GM12875 (cell line): ENCODE data around the gene MDC1.

Experiments used
- H3K4me3 ChIP-seq: one replicate; pipeline ENCODE4 v1.5.1; 2011; ENCODE audit warnings: low read depth, low read length, control low read depth
- TF ChIP-seq, protein P1 (sequence below): IDR thresholded peaks from 2 replicates; pipeline ENCODE4 v1.5.1; 2011; ENCODE audit warnings: low read depth, mild to moderate bottlenecking, control low read depth, inconsistent platforms, low read length, moderate library complexity, borderline replicate concordance; ENCODE audit not compliant: insufficient read depth

The MDC1 gene

DNA sequence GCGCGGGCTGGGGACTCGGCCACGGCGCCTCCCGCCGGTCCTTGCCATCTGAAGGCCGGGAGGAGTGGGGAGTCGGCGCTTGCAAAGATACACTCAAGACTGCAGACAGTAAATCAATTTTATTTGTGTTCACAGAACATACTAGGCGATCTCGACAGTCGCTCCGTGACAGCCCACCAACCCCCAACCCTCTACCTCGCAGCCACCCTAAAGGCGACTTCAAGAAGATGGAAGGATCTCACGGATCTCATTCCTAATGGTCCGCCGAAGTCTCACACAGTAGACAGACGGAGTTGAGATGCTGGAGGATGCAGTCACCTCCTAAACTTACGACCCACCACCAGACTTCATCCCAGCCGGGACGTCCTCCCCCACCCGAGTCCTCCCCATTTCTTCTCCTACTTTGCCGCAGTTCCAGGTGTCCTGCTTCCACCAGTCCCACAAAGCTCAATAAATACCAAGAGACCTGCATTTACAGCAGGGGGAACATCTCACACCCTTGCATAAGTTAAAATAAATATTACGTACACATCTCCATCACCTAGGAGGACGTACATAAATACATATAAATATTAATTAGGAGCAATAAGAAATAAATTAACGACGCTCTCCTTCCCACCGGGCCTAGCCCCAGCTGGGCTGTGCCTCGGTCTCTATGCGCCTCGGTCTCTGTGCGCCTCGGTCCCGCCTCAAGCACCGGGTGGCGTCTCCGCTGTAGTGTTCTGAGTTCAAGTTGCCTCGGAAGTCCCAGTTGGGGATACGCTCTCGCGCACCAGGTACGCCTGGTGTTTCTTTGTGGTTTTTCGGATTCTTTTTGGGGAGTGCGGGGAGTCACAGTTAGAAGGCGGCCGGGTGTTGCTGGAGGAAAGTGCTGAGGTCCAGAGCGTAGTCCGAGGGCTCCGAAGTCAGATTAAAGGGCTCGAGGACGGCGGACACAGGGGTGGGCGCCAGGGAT, 26.3 kb upstream of the MDC1 start:
- TF ChIP-seq, protein P1, sequence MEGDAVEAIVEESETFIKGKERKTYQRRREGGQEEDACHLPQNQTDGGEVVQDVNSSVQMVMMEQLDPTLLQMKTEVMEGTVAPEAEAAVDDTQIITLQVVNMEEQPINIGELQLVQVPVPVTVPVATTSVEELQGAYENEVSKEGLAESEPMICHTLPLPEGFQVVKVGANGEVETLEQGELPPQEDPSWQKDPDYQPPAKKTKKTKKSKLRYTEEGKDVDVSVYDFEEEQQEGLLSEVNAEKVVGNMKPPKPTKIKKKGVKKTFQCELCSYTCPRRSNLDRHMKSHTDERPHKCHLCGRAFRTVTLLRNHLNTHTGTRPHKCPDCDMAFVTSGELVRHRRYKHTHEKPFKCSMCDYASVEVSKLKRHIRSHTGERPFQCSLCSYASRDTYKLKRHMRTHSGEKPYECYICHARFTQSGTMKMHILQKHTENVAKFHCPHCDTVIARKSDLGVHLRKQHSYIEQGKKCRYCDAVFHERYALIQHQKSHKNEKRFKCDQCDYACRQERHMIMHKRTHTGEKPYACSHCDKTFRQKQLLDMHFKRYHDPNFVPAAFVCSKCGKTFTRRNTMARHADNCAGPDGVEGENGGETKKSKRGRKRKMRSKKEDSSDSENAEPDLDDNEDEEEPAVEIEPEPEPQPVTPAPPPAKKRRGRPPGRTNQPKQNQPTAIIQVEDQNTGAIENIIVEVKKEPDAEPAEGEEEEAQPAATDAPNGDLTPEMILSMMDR: no peak
- H3K4me3 ChIP-seq: peak overlapping the region; percentile 60

DNA sequence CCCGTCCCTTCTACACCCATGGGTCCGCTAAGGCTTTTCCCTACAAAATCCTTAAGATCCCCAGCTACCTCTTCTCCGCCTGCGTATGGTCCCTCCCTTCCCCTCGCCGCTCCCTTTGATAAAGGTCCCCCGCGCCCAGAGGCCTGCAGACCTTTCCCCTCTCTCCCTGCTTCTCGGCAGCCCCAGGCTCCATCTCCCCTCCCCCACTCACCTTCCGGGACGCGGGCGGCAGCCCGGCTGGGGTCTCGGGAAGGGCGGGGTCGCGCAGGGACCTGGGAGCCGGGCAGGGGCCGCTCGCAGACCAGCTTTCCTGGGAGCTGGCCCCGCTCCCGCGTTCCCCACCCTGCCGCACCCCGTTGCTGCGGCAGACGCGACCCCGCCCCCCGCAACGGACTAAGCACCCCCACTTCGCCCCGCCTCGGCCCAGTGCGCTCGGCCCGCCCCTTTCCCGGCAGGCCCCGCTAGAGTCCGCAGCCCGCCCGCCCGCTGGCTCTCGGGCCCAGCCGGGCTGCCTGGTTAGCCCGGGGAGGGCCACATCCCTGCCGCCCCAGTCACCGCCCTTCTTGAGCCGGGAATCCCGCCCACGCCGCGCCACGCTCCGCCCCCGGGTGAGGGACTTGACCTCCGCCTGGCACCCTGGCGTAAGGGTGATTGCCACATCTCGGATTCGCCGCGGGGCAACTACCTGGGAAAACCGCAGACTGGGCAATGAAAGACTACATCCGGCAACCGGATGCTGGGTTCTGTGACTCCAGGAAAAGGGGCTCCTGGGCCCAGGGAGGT, 25.4 kb upstream of the MDC1 start, which contains the start of gene FLOT1:
TSS of gene FLOT1 (minus strand) at position 372 of the 783 bp plus-strand sequence. CDS start 498 bp downstream, outside the sequence.
- peak within 1 kb of the TSS; percentile 60 for H3K4me3 ChIP-seq
- TF ChIP-seq, protein P1: no peak

DNA sequence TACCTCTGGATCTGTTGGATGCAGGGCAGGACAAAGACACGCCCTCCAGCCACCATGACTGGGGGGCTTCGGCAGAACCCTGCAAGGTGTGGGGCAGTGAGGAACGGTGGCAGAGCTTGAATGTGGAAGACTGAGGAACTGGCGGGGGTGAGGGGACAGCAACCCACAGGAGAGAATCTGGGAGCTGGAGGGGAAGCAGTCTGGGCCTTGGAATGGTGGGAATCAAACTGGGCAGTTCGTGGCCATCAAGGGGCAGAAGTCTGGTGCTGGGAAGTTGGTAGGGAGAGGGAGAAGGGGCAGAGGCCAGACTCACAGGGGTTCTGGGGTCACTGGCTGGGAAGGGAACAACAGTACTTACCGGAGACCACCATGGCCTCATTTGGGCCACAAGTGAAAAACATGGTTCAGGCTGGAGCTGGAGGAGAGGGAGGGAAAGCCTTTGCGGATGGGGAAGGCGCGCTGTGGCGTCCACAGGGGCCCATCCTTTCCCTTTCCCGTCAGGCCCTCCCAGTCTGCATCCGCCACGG, 24.8 kb upstream of the MDC1 start:
- TF ChIP-seq, protein P1: no peak
- peak overlapping the region; percentile 60 for H3K4me3 ChIP-seq

DNA sequence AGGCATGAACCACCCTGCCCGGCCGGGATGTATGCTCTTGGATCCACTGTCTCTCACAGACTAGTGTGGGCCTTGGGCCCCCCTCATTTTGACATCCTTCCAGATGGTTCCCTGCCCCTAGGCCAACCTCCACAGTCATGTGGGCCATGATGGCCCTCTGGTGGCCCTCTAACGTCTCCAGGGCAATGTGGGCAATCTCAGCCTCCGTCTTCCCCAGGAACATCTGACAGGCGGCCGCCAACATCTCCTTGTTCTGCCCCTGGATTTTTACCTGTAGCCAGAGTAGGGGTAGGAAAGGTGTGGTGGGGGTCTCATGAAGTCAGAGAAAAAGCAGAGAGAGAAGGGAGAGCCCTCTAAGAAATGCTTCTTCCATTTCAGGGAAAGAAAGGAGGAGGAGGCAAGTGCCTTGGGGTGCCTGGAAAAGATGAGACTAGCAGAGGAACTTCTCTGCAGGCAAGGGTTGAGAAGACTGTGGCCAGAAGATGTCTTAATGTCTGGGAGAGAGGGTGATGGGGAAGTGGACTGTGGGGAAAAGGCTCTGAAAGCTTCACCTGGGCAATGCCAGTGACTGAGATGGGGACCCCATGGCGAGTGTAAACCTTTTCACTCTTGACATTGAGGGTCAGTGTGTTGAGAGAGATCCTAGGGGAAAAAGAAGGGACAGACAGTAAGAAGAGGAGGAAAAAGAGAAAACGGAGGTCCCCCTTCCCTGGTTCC, 24.1 kb upstream of the MDC1 start:
- TF ChIP-seq, protein P1: no peak

DNA sequence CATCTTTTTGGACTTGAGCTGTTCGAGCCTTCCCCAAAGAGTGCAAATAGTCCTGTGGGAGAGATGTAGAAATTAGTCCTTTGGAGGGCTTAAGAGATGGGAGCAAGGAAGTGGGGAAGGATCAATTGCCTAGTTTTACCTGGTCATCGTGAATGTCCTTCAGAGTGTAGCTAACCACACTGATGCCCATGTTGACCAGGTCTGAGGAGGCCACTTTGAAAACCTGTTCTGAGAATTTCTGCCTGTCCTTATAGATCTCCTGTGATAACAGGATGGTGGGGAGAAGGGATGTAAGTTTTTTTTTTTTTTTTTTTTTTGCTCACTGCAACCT, 23.4 kb upstream of the MDC1 start:
- H3K4me3 ChIP-seq: no peak overlapping the region
- TF ChIP-seq, protein P1: no peak

More for the DNA sequence above, 24.1 kb upstream of the MDC1 start:
- peak overlapping the region; percentile 60 for H3K4me3 ChIP-seq

DNA sequence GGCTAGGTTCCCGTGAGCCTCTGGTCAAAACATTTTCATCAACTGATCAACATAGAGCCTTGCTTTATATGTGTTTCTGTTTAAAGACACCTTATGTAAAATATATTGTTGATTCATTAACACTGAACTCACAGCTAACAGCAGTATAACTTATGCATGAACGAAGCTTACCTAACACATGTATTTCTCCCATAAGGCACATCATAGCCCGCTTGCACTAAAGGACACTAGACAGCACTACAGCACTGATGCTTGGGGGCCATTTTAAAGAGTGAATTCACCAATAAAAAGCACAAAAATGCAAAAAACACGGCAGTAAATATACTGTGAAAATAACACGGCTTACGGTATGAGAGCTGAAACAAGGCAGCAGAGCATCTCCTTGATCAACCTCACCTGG, 21.5 kb upstream of the MDC1 start:
- TF ChIP-seq, protein P1: no peak
- no peak overlapping the region for H3K4me3 ChIP-seq
